Rectal smooth muscle tissue (tissue), 1 donor: ENCODE results near the gene VPS52.
A peak's percentile ranks its signal among the peaks of the same experiment; 100 is the strongest.

Source experiments
- H3K27ac ChIP-seq: one replicate; pipeline ENCODE4 v1.7.0; 2013; ENCODE audit warnings: low read depth, low read length, inconsistent platforms
- H3K27me3 ChIP-seq: one replicate; pipeline ENCODE4 v1.7.0; 2013; ENCODE audit warnings: low read length; ENCODE audit not compliant: control insufficient read depth, insufficient read depth
- H3K36me3 ChIP-seq: one replicate; pipeline ENCODE4 v1.7.0; 2013; ENCODE audit warnings: low read length; ENCODE audit not compliant: control insufficient read depth, insufficient read depth
- H3K4me1 ChIP-seq: one replicate; pipeline ENCODE4 v1.7.0; 2013; ENCODE audit warnings: low read length; ENCODE audit not compliant: control insufficient read depth, insufficient read depth
- H3K4me3 ChIP-seq: one replicate; pipeline ENCODE4 v1.7.0; 2013; ENCODE audit warnings: low read length
- H3K9ac ChIP-seq: one replicate; pipeline ENCODE4 v1.7.0; 2013; ENCODE audit warnings: low read length

VPS52 gene

DNA sequence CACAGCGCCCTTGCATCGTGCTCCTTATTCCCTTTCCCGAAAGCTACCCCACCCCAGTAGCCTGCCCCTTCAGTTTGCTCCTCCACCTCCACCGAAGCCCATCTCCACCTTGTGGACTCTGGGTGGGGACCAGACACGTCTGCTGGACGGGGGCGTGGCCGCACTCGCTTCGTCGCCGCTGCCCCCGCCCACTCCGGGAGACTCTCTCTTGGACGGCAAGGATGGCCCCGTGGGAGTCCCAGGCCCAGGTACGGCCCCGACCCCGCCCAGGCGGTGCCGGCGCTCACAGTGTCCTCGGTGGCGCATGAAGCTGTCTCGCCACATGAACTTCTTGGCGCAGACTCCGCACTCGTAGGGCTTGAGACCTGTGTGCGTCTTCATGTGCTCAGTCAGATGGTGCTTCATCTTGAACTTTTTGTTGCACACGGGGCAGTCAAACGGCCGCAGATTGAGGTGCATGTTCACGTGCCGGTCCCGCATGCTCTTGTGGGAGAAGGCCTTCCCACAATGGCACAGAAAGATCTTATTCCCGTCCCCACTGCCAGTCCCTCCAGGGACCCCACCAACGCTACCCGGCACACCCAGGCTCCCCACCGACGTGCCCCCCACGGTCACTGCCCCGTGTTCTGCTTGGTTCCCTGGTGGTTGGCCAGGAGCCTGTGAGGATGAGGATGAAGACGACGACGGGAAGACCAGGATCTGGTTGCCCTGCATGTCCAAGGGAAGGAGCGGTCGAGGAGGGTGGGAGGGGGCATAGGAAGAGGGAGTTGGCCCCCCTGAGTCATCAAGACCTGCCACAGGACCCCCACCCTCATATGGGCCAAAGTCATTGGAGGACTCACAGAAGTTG is 43.5 kb upstream of the VPS52 start:
- Histone ChIP-seq H3K4me1 (peaks cover 15% of the 10 kb centered on the region), H3K9ac (no peak overlapping the region), H3K27me3 (no peaks in the 10 kb centered on the region), H3K36me3 (peaks cover 14% of the 10 kb centered on the region), H3K27ac (peak overlapping the region; percentile 93), H3K4me3 (peak overlapping the region; percentile 98)

DNA sequence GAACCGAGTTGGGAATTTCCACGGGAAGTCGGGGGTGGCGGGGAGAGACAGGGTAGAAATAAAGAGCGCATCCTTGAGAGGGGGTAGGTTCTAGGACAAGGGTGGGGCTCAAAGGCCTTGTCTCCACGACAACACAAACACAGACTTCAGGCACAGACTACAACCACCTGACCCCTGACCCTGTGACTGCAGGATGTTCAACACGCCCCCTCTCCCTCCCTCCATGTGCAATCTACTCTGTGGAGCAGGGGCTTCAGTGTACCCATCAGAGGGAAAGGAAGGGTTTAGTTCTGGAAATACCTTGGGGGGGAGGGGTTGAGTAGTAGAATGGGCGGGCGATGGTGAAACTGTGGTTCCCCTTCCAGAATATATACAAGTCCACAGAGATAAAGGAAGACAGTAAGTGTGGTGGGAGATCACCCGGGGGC is 42.9 kb upstream of the VPS52 start:
- Histone ChIP-seq H3K4me3 (peak overlapping the region; percentile 98), H3K27me3 (no peaks in the 10 kb centered on the region), H3K27ac (peak overlapping the region; percentile 93), H3K9ac (no peak overlapping the region), H3K36me3 (peaks cover 8% of the 10 kb centered on the region), H3K4me1 (peaks cover 15% of the 10 kb centered on the region)

DNA sequence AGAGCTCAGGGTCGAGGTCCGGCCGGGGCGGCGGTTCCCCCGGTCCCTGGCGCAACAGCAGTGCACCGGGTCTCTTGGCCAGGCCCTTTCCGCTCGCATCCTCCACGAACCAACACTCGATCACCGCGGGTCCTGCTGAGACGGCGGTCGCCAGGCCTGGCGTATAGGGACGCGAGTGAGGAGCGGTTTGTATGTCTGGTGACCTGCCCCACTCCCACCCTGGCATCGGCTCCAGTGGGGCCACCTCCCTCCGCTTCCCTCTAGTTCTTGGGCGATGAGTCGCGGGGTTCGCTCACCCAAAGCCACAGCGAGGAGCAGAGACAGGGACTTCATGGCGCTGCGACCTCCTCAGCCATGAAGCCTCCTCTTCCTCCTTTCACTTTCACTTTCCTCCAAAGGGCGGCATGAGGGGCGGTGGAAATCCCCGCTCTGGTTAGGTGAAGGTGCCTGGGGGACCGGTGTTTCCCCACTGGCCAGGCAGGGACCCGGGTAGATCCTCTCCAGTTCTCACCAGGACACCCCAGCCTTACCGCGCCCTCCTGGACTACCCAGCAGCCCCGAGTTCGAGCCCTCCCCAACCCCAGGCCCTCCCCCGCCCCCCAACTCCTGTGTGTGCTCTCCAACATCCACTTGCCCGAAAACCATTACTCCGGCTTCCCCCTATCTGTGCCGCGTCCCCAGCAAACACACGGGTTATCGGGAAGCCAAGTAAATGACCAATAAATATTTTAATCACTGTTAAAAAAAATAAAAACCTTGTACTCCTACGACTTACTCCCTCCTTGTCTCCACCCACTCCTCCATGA is 42.2 kb upstream of the VPS52 start, which contains the start of gene TAPBP:
TSS of gene TAPBP (minus strand) at position 370 of the 806 bp plus-strand sequence. CDS start at position 333, 37 bp downstream.
- peaks cover 15% of the 10 kb centered on the region for H3K4me1 ChIP-seq
- no peaks in the 10 kb centered on the region for H3K27me3 ChIP-seq
- peaks cover 3% of the 10 kb centered on the region for H3K36me3 ChIP-seq
- H3K27ac ChIP-seq, result peak within 1 kb of the TSS; percentile 93
- H3K9ac ChIP-seq, result peak within 1 kb of the TSS; percentile 97
- peak within 1 kb of the TSS; percentile 98 for H3K4me3 ChIP-seq

- no peaks in the 10 kb centered on the region for H3K27me3 ChIP-seq
- H3K9ac ChIP-seq, result peak overlapping the region; percentile 97
- H3K36me3 ChIP-seq, result no peaks in the 10 kb centered on the region
- peak overlapping the region; percentile 98 for H3K4me3 ChIP-seq
- peak overlapping the region; percentile 93 for H3K27ac ChIP-seq
- H3K4me1 ChIP-seq, result peaks cover 15% of the 10 kb centered on the region
These were observed 41.5 kb upstream of the VPS52 start for GRCh38 chr6:33313105-33313708.

- Histone ChIP-seq H3K27ac (peak overlapping the region; percentile 93), H3K27me3 (no peaks in the 10 kb centered on the region), H3K4me3 (peak overlapping the region; percentile 98), H3K36me3 (no peaks in the 10 kb centered on the region), H3K9ac (peak overlapping the region; percentile 82), H3K4me1 (peaks cover 15% of the 10 kb centered on the region)
These were observed 40.9 kb upstream of the VPS52 start for GRCh38 chr6:33312361-33313104.

DNA sequence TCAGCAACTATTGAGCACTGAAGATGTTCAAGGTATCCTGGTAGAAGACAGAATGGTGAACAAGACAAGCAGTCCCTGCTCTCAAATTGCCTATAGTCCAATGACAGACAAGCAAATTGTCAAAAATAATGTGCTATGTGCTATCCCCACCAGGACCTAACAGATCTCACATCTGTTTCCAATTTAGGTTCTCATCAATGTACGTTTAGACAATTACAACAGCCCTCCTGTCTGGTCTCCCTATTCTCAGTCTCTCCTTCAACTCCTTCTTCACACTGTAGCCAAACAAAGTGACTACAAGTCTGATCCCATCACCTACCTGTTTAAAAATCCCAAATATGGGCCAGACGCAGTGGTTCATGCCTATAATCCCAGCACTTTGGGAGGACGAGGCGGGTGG is 34.7 kb upstream of the VPS52 start:
- H3K9ac ChIP-seq, result no peak overlapping the region
- no peaks in the 10 kb centered on the region for H3K27me3 ChIP-seq
- no peaks in the 10 kb centered on the region for H3K4me1 ChIP-seq
- H3K27ac ChIP-seq, result no peak overlapping the region
- peak overlapping the region; percentile 2 for H3K4me3 ChIP-seq
- H3K36me3 ChIP-seq, result peaks cover 24% of the 10 kb centered on the region

DNA sequence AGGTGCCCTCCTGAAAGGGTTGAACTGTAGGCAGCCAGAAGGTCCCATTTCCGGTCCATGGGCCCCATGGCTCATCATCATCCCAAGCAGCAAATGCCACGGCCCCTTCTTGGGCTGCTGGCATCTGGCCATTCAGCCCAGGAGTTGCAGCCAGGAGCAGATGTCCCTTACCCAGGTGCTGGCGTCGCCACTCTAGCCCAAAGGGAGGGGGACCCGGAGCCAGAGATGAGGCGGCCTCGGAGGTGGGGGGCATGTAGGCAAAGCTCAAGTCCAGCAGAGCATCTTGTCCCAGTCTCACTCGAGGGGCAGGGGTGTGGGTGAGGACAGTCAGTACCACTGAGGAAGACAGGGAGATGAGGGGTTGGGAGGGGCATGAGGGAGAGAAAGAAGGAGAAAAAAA is 33.4 kb upstream of the VPS52 start:
- Histone ChIP-seq H3K36me3 (peaks cover 24% of the 10 kb centered on the region), H3K9ac (no peak overlapping the region), H3K4me3 (no peak overlapping the region), H3K4me1 (no peaks in the 10 kb centered on the region), H3K27ac (no peak overlapping the region), H3K27me3 (no peaks in the 10 kb centered on the region)

DNA sequence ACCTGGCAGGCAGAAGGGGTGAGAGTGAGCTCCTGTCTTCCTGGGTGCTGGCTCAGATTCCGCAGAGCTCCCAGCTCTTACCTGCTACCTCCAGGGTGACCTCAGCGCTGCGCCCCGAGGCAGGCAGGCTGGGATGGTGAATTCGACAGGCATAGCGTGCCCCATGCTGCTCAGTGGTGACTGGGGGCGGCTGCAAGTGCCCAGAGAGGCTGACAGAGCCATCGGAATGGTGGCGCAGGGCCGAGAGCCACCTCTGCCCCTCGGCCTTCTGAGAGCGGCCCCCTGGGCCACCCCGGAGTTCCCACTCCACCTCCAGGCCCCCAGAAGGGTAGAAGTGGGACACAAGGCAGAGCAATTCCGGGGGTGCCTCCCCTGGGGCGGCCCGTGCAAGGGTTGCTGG is 32.5 kb upstream of the VPS52 start:
- H3K4me3 ChIP-seq, result no peak overlapping the region
- no peaks in the 10 kb centered on the region for H3K27me3 ChIP-seq
- H3K27ac ChIP-seq, result no peak overlapping the region
- H3K36me3 ChIP-seq, result peaks cover 24% of the 10 kb centered on the region
- H3K9ac ChIP-seq, result no peak overlapping the region
- no peaks in the 10 kb centered on the region for H3K4me1 ChIP-seq

GRCh38 chr6:33301877-33302276 is 30.2 kb upstream of the VPS52 start:
- Histone ChIP-seq H3K4me1 (peaks cover 5% of the 10 kb centered on the region), H3K36me3 (peaks cover 24% of the 10 kb centered on the region), H3K27ac (no peak overlapping the region), H3K9ac (no peak overlapping the region), H3K4me3 (no peak overlapping the region), H3K27me3 (no peaks in the 10 kb centered on the region)

- H3K27me3 ChIP-seq, result no peaks in the 10 kb centered on the region
- peak overlapping the region; percentile 82 for H3K4me3 ChIP-seq
- H3K4me1 ChIP-seq, result peaks cover 5% of the 10 kb centered on the region
- peaks cover 13% of the 10 kb centered on the region for H3K36me3 ChIP-seq
- peak overlapping the region; percentile 90 for H3K27ac ChIP-seq
- H3K9ac ChIP-seq, result peak overlapping the region; percentile 92
These were observed 27.7 kb upstream of the VPS52 start for GRCh38 chr6:33299237-33299944.

- peaks cover 5% of the 10 kb centered on the region for H3K4me1 ChIP-seq
- peak within 1 kb of the TSS; percentile 92 for H3K9ac ChIP-seq
- H3K27ac ChIP-seq, result peak within 1 kb of the TSS; percentile 90
- peaks cover 11% of the 10 kb centered on the region for H3K36me3 ChIP-seq
- peak within 1 kb of the TSS; percentile 82 for H3K4me3 ChIP-seq
- H3K27me3 ChIP-seq, result no peaks in the 10 kb centered on the region
These were observed 27.1 kb upstream of the VPS52 start, which contains the start of gene RGL2 for GRCh38 chr6:33298773-33299236. RGL2 (minus strand) TSS chr6:33298942; CDS start chr6:33298610, 332 bp downstream.
